HG02870 (cell line): ENCODE data around the gene S100A12.

Experiments
- ATAC-seq: cut with Tn5 transposase; IDR thresholded peaks from one replicate; pipeline ENCODE4 v1.9.1; 2021; ENCODE audit warnings: mild to moderate bottlenecking, moderate library complexity; ENCODE audit not compliant: unreplicated experiment

Gene S100A12

GRCh38 chr1:153337980-153338853, 37.2 kb downstream of the S100A12 start:
- ATAC-seq: no peak

GRCh38 chr1:153336650-153337049, 38.8 kb downstream of the S100A12 start:
- no peak for ATAC-seq

- ATAC-seq: no peak
These were observed 41.5 kb downstream of the S100A12 start for GRCh38 chr1:153333902-153334301.

GRCh38 chr1:153324912-153325311, 50.5 kb downstream of the S100A12 start:
- no peak for ATAC-seq
